Measurements from ENCODE around the gene ITGA11.
A peak's percentile ranks its signal among the peaks of the same experiment; 100 is the strongest.

The ITGA11 gene

DNA sequence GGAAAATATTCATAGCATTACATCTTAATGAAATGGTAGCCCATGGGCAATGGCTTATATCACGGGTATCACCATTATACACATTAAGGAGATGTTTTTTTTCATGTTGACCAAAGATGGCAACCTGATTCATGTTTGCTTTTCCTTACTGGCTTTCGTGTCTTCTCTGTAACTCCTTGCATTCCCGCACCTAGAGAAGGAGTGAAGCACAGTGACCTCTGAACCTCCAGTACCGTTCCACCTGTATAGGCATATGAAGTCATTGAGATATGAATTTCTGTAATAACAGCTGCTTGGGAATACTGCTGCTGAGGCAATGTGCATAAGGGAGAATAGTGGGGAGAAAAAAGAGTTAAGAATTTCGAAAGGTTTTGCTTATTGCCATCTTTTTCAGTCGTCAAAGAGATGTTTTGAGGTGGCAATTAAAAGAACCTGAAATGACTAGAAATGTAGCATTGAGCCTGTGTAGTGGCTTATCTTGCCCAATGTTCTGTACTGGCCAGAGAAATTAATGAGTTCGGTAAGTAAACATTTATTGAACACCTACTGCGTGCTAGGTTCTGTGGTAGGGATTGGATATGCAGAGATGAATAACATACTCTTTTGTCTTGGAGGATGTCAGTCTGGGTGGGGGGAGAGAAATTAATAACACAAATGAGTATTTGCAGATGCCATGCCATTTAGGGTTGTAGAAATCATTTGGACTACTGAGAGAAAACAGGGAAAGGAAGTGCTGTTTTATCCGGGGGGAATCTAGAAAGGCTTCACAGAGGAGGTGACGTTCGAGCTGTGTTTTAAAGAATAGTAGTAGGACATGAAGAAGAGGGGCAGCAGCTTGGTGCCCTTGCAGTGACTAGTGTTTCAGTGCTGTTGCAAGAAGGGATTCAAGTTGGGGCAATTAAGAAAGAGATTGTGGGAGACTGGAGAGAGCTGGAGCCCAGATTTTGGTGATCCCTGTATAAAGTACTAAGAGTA is 151.9 kb downstream of the ITGA11 start:
- DNase-seq, result no peak

- DNase-seq, result peak; percentile 37
These were observed 153.2 kb downstream of the ITGA11 start for GRCh38 chr15:68278595-68279405.

GRCh38 chr15:68278345-68278594 is 153.7 kb downstream of the ITGA11 start:
- no peak for DNase-seq

DNA sequence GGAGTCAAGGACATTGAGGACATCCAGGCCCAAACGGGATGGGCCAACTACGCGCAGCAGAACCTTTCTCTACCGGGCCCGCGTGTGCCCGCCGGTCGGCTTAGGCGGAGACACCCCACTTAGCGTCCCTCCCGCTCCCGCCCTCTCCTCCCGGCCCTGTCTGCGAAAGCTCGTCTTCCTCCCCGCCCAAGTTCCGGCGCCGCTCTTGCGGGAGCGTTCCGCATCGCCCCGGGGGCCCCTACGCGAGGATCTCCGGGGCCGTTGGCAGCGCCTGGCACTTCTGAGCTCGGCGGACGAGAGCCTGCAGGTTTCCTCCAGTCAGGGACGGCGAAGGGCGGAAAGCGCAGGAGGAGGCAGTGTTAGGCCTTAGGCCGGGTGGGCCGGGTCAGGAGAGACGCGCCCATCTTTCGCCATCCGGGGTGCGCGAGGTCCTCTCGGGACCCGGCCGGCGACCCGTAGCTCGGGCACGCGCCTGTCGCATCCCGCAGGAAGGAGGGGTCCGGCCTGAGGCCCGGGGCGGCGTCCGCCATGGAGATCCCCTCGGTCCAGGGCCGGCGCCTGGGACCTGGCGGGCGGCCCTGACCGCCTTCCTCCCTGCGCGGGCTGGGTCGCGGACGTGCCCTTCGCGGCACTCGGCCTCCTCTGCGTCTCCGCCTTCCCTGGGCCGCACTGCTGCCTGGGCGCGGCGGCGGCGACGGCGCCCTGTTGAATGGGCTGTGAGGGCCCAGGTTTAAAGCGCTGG is 154.2 kb downstream of the ITGA11 start, which contains the start of gene FEM1B:
FEM1B (plus strand) TSS at position 143 of the 742 bp plus-strand sequence. CDS start 673 bp downstream, outside the sequence.
- DNase-seq, result peak; percentile 76

- no peak for DNase-seq
These were observed 154.8 kb downstream of the ITGA11 start for GRCh38 chr15:68277131-68277602.

- no peak for DNase-seq
These were observed 155.3 kb downstream of the ITGA11 start for GRCh38 chr15:68276668-68277067.

DNA sequence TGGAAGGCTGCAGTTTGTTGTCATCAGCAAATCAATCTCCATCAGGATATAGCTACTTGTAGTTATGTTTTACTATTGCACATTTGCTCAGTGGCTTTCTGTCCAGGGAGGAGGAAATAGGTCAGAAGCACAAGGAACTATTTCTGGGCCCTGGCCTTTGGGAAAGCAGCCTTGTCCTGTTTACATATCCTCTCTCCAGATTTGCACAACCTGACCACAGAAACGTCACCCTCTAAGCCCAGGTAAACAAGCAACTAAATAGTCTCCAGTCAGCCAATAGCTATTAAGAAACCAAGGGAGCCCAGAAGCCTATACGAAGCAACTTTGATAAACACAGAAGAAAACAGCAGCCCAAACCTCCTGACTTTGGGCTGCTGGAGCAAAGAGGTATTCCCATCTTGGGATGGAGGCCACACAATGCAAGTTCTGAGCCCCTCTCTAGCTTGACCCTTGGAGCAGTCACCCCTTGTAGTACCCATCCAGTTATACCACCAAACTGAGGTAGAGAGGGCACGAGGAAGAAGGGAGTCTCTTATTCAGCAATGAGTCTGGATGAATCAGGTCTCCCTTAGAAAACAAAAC is 156.7 kb downstream of the ITGA11 start:
- no peak for DNase-seq

GRCh38 chr15:68274201-68274848 is 157.6 kb downstream of the ITGA11 start:
- no peak for DNase-seq

- DNase-seq, result no peak
These were observed 159.2 kb downstream of the ITGA11 start for GRCh38 chr15:68272721-68273271.

DNA sequence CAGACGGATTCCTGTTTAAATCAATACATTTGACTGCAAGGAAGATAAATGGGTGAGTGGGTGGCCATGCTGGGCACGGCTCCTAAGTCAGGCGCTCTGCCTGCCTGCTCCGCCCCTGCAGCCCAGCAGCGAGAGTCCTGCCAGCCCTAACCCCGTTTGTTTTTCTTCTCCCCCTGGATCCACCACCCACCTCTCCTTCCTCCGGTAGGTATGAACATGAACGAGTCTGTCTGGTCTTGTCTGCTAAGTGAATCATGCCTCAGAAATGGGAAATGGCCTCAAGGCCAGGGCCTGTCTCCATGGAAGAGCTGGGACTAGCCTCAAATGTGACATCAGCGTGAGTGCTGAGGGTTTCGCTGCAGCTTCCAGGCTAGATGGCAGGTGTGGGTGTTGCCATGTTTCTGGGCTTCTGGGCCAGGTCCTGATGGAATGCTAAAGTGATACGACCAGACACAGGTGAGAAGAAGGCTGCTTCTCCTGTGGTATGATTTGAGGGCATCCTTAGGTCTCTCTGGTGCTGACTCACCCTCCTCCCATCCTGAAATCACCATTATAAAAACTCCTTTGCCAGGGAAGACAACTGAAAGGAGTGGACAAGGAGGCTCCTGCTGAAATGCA is 160.0 kb downstream of the ITGA11 start:
- DNase-seq, result no peak

DNA sequence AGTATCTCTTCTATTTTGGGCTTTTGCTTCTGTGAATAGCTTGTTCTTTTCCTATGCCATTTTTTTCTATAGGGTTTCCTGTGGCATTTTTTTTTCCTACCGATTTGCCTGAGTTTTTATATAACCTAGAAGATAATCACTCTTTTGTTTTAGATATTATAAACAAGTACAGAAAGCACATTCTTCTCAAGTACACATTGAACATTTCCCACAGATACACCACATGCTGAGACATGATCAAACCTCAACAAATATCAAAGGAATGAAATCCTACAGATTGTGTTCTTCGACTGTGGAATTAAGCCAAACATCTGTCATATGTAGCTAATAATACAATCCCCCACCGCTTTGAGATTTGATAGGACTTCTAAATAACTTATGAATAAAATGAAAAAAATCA is 163.6 kb downstream of the ITGA11 start:
- DNase-seq, result no peak

DNA sequence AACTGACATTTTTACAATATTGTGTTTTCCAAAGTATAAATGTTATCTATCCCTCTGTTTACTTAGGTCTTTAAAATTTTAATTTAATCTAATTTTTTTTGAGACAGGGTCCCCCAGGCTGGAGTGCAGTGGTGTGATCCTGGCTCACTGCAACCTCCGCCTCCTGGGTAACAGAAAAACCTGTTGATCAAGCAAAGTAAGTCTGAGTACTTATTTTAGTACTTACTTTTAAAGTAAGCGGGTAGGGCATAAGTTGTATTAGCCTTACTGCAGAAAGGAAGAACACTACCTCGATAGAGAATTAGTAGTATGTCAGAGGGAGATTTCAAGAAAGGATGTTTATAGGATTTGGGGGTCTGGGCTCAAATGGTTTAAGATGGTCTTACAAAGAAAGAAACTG is 166.3 kb downstream of the ITGA11 start:
- DNase-seq, result no peak

- no peak for DNase-seq
These were observed 166.9 kb downstream of the ITGA11 start for GRCh38 chr15:68265081-68265480.

DNA sequence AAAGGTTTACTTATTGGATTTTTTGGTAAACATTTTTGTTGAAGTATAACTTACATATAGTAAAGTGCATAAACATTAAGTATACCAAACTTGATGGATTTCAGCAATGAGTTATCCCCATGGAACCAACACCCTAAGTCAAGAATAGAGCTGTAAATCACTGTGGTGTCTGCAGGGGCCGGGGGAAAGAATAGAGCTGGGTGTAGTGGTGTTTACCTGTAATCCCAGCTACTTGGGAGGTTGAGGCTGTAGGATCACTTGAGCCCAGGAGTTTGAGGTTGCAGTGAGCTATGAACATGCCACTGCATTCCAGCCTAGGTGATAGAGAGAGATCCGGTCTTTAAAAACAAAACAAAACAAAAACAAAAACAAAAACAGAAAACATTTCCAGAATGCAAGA is 167.7 kb downstream of the ITGA11 start:
- no peak for DNase-seq

DNA sequence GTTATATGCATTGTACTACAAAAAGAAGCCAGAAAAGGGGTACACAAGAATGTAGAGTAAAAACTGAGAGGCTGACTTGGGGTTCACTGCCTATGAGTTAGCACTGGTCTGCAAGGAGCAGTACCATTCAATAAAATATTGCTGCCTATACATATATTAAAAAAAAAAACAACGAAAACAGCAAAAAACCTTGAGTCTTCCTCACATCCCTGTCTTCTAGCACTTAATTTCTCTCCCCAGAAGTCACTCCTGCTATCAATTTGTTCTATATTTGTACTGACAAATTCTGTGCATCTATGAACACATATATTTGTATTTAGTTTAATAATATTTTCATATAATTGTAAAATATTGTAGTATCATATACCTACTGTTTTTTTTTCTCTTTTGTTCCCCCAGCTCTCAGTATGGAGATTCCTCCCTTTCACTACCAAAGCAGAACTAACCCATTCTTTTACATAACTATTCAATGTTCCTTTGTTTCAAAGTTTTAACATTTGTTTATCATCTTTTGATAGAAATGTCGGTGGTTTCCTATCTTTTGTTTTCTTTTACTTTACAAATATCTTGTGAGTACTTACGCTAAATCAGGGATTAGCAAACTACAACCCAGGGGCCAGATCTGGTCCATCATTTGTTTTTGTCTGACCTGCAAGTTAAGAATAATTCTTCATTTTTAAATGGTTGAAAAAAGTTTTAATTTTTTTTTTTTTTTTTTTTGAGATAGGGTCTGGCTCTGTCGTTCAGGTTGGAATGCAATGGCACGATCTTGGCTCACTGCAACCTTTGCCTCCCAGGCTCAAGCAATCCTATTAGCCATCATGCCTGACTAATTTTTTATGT is 169.2 kb downstream of the ITGA11 start:
- DNase-seq, result no peak

DNA sequence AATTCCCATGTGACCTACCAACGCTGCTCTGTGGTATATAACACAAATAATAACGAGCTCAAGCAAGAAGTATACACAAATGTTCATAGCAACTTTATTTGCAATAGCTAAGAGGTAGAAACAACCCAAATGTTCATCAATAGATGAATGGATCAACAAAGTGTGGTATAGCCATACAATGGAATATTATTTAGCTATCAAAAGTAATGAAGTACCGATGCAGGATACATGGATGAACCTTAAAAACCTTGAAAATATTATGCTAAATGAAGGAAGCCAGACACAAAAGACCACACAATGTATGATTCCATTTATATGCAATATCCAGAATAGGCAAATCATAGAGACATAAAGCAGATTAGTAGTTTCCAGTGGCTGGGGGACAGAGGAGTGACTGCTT is 170.0 kb downstream of the ITGA11 start:
- no peak for DNase-seq

DNA sequence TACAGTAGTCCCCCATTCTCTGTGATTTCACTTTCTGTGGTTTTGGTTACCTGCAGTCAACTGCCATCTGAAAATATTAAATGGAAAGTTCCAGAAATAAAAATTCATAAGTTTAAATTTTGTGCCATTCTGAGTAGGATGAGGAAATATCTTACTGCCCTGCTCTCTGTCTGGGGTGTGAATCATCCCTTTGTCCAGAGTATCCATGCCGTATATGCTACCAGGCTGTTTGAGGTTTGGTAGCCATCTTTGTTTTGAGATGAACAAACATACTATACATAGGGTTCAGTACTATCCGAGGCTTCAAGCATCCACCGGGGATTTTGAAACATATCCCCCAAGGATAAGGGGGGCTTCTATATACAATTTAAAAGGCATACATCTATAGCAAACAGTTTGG is 170.7 kb downstream of the ITGA11 start:
- no peak for DNase-seq

DNA sequence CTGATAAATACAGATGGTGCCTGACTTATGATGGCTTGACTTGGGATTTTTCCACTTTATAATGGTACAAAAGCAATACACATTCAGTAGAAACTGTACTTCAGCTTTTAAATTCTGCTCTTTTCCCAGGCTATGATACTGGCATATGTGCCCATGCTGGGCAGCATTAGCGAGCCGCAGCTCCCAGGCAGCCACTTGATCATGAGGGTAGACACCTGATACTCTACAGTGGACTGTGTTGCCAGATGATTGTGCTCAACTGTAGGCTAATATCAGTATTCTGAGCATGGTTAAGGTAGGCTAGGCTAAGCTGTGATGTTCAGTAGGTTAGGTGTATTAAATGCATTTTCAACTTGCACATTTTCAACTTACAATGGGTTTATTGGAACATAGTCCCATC is 172.1 kb downstream of the ITGA11 start:
- no peak for DNase-seq

GRCh38 chr15:68258692-68259091 is 173.3 kb downstream of the ITGA11 start:
- no peak for DNase-seq

DNA sequence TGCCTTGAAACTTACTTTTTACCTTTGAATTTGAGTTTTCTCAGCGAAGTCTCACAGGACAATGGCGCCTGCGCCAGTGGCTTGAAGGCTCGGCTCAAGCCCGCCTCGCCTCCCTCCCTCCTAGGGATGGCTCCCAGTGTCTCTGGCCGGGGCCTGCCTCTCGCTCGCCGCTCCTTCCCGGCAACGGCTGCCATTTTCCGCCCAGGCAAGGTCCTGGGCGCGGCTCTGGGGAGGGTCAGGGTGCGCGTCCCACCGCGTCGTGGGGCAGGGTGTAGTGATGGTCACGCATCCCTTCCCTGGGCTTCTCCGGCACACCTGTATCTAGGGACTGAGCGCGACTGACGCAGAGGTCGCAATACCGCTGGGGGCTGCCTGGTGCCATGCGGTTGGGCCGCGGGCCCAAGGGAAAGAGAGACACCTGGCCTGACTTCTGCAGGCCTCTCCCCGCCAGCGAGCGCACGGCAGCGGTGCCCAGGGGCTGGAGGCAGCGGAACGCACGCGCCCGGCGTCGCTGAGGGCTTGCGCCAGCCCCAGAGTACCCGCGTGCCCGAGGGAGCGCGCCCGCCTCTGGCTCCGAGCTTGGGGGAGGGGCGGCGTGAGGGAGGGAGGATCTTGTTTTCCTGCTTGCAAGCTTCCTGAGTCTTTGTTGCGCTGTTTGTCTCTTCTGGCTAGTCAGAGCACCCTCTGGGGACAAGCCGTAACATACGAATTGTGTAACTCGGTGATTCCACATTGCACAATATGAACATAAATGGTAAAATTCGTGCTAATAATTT is 175.1 kb downstream of the ITGA11 start:
- DNase-seq, result peak; percentile 14

Measured in NCI-H187 treated with DMSO at 0.1 percent for 48 hours (cell line).